ENCODE results near the gene FAM149B1. TPM values are rescaled to one million over a fixed set of nuclear protein-coding genes. Genes with fewer than 3 reads are reported as not detected.

FAM149B1 gene
- total and polyA plus RNA-seq, 2 of the 13 experiments (the other 11 are each of a cell fraction or from before 2014, with no cell fraction given), result 9.3 to 16.8 TPM

DNA sequence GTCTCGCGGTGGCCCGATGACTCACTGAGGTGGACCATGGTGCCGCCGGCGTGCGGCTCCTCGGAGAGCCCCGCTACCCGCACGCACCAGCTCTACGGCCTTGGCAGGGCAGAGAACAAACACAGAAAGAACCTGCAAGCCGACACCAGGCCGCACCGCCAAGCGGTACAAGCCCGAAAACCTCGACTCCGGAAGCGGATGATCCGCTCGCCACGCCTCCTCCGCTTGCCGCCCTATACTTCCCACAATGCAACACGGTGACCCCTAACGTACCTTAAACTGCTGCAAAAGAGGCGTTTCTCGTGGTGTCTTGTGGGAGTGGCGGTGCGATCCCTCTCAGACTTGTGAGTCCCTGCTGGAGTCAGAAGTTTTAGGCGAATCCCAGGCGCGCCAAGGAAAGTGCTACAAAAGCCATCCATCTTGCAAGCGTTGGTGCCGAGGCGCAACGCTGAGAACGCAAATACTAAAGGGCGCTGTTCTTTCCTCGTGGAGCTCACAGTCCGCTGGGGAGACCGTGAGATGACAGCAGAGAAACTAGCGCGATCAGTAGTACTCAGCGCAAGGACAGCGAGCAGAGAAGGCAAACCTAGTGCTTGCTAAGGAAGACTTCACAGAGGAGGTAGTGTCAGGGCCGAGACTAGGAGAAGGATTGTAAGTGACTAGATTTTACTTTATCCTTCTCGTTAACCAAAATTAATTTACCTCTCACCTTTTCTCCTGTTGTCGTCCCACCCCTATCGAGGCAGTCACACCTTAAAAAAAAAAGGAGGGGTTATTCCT lies 84.7 kb downstream of the FAM149B1 start, which contains the start of gene MRPS16 (continued):
- TF ChIP-seq, protein P1, sequence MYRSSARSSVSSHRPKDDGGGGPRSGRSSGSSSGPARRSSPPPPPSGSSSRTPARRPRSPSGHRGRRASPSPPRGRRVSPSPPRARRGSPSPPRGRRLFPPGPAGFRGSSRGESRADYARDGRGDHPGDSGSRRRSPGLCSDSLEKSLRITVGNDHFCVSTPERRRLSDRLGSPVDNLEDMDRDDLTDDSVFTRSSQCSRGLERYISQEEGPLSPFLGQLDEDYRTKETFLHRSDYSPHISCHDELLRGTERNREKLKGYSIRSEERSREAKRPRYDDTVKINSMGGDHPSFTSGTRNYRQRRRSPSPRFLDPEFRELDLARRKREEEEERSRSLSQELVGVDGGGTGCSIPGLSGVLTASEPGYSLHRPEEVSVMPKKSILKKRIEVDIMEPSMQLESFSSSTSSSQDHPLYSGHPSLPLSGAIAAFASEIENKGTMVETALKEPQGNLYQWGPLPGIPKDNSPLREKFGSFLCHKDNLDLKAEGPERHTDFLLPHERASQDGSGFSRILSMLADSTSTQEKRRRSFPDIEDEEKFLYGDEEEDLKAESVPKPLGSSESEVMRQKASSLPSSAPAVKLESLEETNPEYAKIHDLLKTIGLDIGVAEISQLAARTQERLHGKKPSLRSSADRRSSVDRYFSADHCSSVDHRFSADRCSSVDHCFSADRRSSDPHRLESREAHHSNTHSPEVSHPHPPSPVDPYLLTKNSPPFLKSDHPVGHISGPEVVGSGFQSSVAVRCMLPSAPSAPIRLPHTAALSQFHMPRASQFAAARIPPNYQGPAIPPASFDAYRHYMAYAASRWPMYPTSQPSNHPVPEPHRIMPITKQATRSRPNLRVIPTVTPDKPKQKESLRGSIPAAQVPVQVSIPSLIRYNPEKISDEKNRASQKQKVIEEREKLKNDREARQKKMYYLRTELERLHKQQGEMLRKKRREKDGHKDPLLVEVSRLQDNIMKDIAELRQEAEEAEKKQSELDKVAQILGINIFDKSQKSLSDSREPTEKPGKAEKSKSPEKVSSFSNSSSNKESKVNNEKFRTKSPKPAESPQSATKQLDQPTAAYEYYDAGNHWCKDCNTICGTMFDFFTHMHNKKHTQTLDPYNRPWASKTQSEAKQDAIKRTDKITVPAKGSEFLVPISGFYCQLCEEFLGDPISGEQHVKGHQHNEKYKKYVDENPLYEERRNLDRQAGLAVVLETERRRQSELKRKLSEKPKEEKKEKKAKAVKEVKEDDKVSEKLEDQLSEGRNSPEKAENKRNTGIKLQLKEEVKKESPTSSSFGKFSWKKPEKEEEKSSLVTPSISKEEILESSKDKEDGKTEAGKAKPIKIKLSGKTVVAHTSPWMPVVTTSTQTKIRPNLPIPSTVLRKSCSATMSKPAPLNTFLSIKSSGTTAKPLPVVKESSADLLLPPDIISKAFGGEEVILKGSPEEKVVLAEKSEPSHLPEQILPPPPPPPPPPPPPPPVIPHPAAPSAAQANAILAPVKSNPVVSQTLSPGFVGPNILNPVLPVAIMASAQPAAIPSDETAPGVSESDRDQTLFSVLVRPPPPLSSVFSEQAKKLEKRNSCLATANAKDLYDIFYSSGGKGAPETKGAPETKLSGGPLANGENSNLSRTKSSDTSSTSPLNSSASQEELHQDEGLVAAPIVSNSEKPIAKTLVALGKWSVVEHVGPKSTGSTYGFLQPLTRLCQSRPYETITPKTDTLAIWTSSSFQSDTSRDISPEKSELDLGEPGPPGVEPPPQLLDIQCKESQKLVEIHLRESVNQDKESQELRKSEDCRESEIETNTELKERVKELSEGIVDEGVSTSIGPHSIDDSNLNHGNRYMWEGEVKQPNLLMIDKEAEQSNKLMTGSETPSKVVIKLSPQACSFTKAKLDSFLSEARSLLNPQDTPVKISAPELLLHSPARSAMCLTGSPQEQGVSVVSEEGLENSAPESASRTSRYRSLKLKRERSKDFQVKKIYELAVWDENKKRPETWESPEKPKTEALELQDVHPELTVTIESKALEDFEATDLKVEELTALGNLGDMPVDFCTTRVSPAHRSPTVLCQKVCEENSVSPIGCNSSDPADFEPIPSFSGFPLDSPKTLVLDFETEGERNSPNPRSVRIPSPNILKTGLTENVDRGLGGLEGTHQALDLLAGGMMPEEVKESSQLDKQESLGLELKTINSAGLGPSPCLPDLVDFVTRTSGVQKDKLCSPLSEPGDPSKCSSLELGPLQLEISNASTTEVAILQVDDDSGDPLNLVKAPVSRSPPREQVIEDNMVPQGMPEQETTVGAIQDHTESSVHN (CRISPR knock-in tag; IDR thresholded peaks at IDR 0.05), result no peak
- TF ChIP-seq ZNF83 (CRISPR knock-in tag; IDR thresholded peaks at IDR 0.05; ENCODE audit: borderline replicate concordance) (no peak), NFATC3 (CRISPR knock-in tag; IDR thresholded peaks at IDR 0.05) (0 out of 2 replicates have a peak, but pooled peaks have one; percentile 21), ZFP36L2 (CRISPR knock-in tag; IDR thresholded peaks at IDR 0.05) (no peak), SKI (IDR thresholded peaks at IDR 0.05; ENCODE audit: partially characterized antibody) (peak; percentile 34), NBN (conservative IDR thresholded peaks at IDR 0.05) (no peak), ZNF335 (CRISPR knock-in tag; IDR thresholded peaks at IDR 0.05) (peak; percentile 66; the same call in 1 of the 2 replicates), RFXAP (CRISPR knock-in tag; IDR thresholded peaks at IDR 0.05; ENCODE audit: borderline replicate concordance) (0 out of 2 replicates have a peak, but pooled peaks have one; percentile 69), SCMH1 (CRISPR knock-in tag; IDR thresholded peaks at IDR 0.05; ENCODE audit: borderline replicate concordance) (no peak), MAFF (IDR thresholded peaks at IDR 0.05; ENCODE audit: low read depth, low read length) (no peak), GABPB1 (CRISPR knock-in tag; IDR thresholded peaks at IDR 0.05) (peak; percentile 96)
- TF ChIP-seq, protein P2, sequence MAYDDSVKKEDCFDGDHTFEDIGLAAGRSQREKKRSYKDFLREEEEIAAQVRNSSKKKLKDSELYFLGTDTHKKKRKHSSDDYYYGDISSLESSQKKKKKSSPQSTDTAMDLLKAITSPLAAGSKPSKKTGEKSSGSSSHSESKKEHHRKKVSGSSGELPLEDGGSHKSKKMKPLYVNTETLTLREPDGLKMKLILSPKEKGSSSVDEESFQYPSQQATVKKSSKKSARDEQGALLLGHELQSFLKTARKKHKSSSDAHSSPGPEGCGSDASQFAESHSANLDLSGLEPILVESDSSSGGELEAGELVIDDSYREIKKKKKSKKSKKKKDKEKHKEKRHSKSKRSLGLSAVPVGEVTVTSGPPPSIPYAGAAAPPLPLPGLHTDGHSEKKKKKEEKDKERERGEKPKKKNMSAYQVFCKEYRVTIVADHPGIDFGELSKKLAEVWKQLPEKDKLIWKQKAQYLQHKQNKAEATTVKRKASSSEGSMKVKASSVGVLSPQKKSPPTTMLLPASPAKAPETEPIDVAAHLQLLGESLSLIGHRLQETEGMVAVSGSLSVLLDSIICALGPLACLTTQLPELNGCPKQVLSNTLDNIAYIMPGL (CRISPR knock-in tag; IDR thresholded peaks at IDR 0.05; ENCODE audit: borderline replicate concordance in 1 of 2, low read depth in 1 of 2), result peak; percentile 89 to 90
- TF ChIP-seq, protein P3, sequence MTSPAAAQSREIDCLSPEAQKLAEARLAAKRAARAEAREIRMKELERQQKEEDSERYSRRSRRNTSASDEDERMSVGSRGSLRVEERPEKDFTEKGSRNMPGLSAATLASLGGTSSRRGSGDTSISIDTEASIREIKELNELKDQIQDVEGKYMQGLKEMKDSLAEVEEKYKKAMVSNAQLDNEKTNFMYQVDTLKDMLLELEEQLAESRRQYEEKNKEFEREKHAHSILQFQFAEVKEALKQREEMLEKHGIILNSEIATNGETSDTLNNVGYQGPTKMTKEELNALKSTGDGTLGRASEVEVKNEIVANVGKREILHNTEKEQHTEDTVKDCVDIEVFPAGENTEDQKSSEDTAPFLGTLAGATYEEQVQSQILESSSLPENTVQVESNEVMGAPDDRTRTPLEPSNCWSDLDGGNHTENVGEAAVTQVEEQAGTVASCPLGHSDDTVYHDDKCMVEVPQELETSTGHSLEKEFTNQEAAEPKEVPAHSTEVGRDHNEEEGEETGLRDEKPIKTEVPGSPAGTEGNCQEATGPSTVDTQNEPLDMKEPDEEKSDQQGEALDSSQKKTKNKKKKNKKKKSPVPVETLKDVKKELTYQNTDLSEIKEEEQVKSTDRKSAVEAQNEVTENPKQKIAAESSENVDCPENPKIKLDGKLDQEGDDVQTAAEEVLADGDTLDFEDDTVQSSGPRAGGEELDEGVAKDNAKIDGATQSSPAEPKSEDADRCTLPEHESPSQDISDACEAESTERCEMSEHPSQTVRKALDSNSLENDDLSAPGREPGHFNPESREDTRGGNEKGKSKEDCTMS (CRISPR knock-in tag; conservative IDR thresholded peaks at IDR 0.05), result no peak
- TF ChIP-seq, protein P4, sequence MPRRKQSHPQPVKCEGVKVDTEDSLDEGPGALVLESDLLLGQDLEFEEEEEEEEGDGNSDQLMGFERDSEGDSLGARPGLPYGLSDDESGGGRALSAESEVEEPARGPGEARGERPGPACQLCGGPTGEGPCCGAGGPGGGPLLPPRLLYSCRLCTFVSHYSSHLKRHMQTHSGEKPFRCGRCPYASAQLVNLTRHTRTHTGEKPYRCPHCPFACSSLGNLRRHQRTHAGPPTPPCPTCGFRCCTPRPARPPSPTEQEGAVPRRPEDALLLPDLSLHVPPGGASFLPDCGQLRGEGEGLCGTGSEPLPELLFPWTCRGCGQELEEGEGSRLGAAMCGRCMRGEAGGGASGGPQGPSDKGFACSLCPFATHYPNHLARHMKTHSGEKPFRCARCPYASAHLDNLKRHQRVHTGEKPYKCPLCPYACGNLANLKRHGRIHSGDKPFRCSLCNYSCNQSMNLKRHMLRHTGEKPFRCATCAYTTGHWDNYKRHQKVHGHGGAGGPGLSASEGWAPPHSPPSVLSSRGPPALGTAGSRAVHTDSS (CRISPR knock-in tag; conservative IDR thresholded peaks at IDR 0.05), result no peak

Measured in HepG2 (cell line).